Measurements from ENCODE around the gene HSD17B7.
"Not testable (repeated sequence)": the region's sequence is repeated elsewhere in the genome, so short reads cannot be mapped to it uniquely, and the experiment has no call there.

Gene HSD17B7

GRCh38 chr1:162790303-162790984, at the start of gene HSD17B7:
TSS of gene HSD17B7 (plus strand) at chr1:162790702. CDS start at chr1:162790801, 99 bp downstream.
- DNase-seq, result peak; percentile 76

GRCh38 chr1:162740755-162741154, 49.7 kb upstream of the HSD17B7 start:
- no peak for DNase-seq

GRCh38 chr1:162741574-162741973, 48.9 kb upstream of the HSD17B7 start:
- DNase-seq, result no peak

DNA sequence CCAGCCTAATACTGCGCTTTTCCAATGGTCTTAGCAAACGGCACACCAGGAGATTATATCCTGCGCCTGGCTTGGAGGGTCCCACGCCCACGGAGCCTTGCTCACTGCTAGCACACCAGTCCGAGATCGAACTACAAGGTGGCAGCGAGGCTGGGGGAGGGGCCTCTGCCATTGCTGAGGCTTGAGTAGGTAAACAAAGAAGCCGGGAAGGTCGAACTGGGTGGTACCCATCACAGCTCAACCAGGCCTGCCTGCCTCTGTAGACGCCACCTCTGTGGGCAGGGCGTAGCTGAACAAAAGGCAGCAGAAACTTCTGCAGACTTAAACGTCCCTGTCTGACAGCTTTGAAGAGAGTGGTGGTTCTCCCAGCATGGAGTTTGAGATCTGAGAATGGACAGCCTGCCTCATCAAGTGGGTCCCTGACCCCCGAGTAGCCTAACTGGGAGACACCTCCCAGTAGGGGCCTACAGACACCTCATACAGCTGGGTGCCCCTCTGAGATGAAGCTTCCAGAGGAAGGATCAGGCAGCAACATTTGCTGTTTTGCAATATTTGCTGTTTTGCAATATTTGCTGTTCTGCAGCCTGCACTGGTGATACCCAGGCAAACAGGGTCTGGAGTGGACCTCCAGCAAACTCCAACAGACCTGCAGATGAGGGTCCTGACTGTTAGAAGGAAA, 44.1 kb upstream of the HSD17B7 start:
- DNase-seq, result not testable (repeated sequence)

- no peak for DNase-seq
Observed at GRCh38 chr1:162753001-162753658, 37.4 kb upstream of the HSD17B7 start.

DNA sequence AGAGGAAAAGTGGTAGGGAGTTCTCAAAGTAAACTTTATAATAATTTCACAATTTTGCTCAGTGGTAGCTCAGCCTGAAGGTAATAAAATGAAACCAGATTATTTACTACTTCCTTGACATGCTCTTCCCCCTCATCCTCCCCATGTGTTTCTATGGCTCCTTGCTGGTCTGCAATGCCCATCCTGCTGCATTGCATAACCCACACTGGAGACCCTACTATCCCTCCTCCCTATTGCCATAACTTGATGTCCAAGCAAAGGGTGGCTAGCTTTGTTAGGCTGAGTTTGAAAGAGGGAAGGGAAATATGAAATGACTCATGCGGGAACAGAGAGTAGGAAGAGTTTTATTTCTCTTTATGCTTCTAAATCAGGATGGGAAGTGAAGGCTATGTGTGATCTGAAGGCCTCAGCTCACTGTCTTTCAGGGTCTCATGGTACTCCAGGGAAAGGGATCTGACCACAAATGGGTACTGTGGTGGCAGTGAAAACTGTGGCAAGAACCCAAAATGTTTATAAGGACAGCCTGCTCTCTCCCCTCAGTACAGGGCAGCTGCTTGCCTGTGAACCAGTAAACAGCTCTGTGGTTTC, 36.4 kb upstream of the HSD17B7 start:
- DNase-seq, result no peak

GRCh38 chr1:162755306-162755705, 35.2 kb upstream of the HSD17B7 start:
- DNase-seq, result no peak

DNA sequence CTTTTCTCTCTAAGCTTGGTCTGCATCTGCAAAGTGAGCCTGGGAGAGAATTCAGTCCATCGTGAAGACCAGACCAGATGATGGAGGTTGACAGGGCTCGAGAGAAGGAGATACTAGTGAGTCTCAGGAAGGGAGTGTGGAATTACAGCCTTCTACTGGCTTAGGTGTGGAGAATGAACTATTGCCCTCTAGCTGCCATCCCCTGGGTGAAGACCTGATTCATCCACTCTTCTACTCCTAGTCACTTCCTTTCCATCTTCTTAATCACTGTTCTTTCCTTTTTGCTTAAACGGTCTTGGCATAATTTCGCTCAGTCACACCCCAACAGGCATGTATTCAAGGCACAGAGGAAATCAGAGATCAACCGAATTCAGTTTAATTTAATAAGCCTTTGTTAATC, 34.0 kb upstream of the HSD17B7 start:
- no peak for DNase-seq

DNA sequence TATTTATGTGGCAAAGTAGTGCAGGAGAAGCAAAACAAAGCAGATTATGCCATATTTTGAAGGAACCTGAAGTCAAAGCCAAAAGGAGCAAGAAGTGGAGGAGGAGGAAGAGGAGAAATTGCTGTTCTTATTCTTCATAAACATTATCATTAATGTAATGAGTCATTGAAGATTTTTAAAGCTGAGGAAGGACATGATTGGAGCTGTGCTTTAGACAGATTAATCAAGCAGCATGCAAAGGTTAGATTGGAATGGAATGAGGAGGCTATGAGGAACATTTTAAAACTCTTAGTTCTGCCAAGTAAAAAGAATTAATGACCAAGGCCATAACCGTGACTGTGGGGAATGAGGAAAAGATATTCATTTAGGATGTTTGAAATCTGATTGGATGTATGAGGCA, 33.0 kb upstream of the HSD17B7 start:
- no peak for DNase-seq

- no peak for DNase-seq
Observed at GRCh38 chr1:162765788-162766187, 24.7 kb upstream of the HSD17B7 start.

DNA sequence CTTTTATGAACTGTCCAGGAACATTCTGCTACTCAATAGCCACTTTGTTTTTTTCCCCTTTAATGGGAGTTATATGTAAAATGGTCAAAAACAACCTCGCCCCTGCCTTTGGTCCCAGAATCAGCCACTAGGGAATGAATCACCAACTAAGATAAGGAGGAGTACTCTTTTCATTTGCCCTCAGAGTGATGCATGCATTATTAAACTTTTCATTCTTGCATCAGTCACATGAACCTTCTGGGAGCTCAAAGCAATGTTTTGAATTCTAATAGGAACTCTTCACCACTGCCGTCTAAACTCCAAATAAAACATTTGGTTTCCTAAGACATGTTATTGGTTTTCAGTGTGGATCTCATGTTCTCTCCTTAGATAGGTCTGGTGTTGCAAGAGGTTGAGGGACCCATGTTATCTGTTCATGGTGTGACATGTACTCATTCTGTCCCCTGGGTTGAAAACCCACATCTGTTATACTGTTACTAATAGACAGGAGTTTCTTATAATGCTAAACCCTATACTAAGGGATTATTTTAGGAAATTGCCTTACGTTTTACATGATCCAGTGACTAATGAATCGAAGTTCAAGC, 17.8 kb upstream of the HSD17B7 start:
- no peak for DNase-seq

- no peak for DNase-seq
Observed at GRCh38 chr1:162774007-162774406, 16.5 kb upstream of the HSD17B7 start.

GRCh38 chr1:162779043-162779442, 11.5 kb upstream of the HSD17B7 start:
- DNase-seq, result no peak

- no peak for DNase-seq
Observed at GRCh38 chr1:162782671-162783070, 7.8 kb upstream of the HSD17B7 start.

DNA sequence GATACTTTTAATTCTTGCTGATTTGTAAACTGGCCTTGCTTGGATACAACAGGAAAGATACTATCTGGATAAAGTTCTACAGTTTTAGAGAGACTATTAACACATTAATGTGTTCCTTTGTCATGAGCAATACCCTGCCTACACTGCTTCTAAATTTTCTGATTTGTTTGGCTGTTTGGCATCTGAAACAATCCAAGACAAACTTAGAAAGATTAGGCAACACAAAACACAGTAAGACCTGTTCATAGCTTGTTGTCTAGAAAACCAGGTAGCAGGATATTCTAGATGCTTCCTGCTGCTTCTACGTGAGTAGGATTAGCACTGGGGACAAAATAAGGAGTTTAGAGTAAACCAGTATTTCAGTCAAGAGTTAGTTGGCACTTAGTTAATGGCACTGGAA, 5.6 kb upstream of the HSD17B7 start:
- not testable (repeated sequence) for DNase-seq

DNA sequence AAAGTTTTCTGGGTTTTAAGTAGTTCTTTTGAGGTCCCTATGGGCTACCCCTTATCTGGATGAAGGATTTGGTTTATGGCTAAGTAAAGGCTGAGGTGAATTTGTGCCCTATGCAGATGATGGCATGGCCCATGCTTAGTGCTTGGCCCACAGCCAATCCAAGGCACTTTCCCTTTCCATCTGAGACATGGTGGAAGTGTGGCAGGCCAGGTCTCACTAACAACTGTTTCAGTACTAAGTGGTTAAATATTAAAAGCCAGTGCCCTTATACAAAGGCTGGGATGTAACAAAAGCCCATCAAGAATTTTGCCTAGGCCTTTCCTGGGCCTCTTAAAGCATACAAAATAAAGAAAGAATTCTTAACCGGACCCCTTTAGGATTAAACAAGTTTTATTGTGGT, 1.7 kb upstream of the HSD17B7 start:
- DNase-seq, result not testable (repeated sequence)

DNA sequence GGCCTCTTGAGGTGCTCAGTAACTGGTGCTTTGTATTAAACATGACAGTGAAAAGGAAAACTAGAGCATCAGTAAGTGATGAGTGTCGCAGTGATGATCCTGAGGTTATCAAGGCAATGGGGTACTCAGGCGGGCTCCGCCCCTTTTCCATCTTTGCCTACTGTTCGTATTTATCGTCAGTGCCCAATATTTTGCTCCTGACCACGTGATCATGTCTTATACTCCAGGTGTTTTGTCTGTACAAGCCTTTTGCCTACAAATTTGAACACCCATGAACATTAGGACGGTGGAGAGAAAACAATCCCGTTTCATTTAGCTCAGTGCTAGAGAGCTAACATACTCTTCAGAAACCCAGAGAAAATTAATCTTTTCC, 469 bp downstream of the HSD17B7 start:
- not testable (repeated sequence) for DNase-seq

DNA sequence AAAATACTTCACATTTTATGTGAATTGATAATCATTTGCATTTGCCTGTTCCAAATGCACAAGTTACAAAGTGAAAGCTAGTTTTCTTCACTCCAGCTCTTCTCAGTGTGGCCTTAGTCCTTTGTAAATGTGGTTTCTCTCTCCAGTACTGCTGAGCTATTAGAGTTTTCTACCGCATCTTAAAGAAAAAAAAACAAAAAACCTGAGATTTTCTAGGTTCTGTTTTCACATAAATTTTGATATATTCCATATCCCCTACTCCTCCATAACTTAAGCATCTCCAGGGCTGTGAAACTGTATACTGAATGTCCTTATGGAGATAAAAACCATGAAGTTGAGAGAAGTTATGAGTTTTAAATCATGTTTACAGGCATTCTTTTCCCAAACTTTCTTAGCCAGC, 3.8 kb downstream of the HSD17B7 start:
- not testable (repeated sequence) for DNase-seq

GRCh38 chr1:162796617-162797279, 6.2 kb downstream of the HSD17B7 start:
- DNase-seq, result not testable (repeated sequence)

DNA sequence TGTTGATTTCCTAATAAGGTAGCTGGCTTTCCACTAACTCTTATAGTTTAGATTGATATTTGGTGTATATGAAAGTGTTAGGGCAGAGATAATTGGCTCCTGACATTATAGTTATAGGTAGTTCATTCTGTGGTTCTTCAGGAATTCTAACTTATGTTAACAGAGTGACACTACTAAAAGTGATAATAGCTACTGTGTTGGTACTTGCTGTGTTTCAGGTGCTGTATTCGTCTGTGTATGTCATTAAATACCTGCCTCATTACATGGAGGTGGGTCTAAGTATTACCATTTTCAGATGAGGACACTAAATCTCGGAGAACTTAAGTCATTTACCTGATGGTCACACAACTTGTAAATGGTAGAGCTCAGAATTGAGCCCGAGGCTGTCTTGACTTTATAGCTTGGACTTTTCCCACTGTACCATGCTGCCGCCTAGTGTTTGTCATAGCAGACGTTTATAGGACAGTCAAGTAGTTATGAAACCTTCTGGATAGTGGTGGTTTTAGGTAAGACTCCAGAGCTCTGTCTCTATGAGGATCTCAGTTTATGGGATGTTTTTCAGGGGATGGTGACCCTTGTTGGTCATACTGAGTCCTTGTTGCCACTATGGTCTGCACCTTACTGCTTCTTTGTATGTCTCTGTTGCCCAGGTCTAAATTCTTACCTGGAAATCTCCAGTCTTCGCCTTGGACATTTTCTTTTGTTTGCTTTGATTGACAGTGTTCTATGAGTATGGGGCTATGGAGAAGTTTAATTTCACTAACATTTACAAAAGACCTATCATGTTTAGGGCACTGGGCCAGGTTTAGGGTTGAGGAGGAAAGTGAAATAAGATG, 9.7 kb downstream of the HSD17B7 start:
- DNase-seq, result not testable (repeated sequence)

DNA sequence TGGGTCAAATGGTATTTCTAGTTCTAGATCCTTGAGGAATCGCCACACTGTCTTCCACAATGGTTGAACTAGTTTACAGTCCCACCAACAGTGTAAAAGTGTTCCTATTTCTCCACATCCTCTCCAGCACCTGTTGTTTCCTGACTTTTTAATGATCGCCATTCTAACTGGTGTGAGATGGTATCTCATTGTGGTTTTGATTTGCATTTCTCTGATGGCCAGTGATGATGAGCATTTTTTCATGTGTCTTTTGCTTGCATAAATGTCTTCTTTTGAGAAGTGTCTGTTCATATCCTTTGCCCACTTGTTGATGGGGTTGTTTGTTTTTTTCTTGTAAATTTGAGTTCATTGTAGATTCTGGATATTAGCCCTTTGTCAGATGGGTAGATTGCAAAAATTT, 17.0 kb downstream of the HSD17B7 start:
- not testable (repeated sequence) for DNase-seq

GRCh38 chr1:162812357-162812756, 21.9 kb downstream of the HSD17B7 start:
- DNase-seq, result not testable (repeated sequence)

Data from activated naive CD4-positive, alpha-beta T cell treated with Interleukin-2 at 50 U/mL for 16 hours (primary cell).